Progenitor cell of endocrine pancreas (in vitro differentiated cells): Measurements from ENCODE around the gene MYL3. TPM values are rescaled to one million over a fixed set of nuclear protein-coding genes. Genes with fewer than 3 reads are reported as not detected.

Source experiments
- DNase-seq: peaks from one replicate; pipeline ENCODE4 v3.0.0; 2021; ENCODE audit warnings: low spot score; ENCODE audit not compliant: unreplicated experiment
- H3K27ac Mint-ChIP-seq: 2 replicates; pipeline ENCODE4 v1.8.0; 2021; ENCODE audit warnings: mild to moderate bottlenecking, moderate library complexity, mixed read lengths
- H3K27me3 Mint-ChIP-seq: 2 replicates; pipeline ENCODE4 v1.8.0; 2021; ENCODE audit warnings: mixed read lengths
- H3K36me3 Mint-ChIP-seq: 2 replicates; pipeline ENCODE4 v1.8.0; 2022; ENCODE audit warnings: mixed read lengths; ENCODE audit not compliant: insufficient read depth
- H3K4me1 Mint-ChIP-seq: 2 replicates; pipeline ENCODE4 v1.8.0; 2021; ENCODE audit warnings: low read depth, mixed read lengths
- H3K4me3 Mint-ChIP-seq: 2 replicates; pipeline ENCODE4 v1.8.0; 2021; ENCODE audit warnings: low read depth, mild to moderate bottlenecking, moderate library complexity, mixed read lengths
- H3K9me3 Mint-ChIP-seq: 2 replicates; pipeline ENCODE4 v1.8.0; 2021; ENCODE audit warnings: low read depth, mixed read lengths
- total RNA-seq: library from RNA; stranded (reverse); gene quantifications from 2 replicates; pipeline ENCODE4 v1.2.1, GENCODE V29; 2021
- TF ChIP-seq, protein P1 (sequence below): fragments of 200-600 bp; sonication (generic); IDR thresholded peaks from one replicate; pipeline ENCODE4 v1.5.0; 2021; ENCODE audit warnings: antibody characterized with exemption, mild to moderate bottlenecking; ENCODE audit not compliant: unreplicated experiment

MYL3 gene
- total RNA-seq, 1 donor from 2014 or later: not detected

DNA sequence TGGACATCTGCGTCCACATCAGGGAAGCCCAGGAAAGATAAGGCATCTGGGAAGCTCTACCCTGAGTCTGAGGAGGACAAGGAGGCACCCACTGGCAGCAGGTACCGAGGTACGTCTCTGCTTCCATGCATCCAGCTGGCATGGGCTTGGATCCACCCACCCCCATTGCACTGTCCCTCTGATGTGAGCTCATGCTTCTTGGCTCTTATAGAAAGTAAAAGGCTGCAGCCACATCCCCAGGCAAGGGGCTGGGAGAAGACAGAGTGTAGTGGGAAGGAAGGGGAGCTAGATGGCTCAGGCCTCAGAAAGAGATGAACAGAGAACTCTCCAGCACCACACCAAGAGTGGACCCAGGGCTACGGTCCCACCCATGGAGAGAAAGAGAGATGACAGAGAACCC lies 32.5 kb upstream of the MYL3 start:
- TF ChIP-seq, protein P1, sequence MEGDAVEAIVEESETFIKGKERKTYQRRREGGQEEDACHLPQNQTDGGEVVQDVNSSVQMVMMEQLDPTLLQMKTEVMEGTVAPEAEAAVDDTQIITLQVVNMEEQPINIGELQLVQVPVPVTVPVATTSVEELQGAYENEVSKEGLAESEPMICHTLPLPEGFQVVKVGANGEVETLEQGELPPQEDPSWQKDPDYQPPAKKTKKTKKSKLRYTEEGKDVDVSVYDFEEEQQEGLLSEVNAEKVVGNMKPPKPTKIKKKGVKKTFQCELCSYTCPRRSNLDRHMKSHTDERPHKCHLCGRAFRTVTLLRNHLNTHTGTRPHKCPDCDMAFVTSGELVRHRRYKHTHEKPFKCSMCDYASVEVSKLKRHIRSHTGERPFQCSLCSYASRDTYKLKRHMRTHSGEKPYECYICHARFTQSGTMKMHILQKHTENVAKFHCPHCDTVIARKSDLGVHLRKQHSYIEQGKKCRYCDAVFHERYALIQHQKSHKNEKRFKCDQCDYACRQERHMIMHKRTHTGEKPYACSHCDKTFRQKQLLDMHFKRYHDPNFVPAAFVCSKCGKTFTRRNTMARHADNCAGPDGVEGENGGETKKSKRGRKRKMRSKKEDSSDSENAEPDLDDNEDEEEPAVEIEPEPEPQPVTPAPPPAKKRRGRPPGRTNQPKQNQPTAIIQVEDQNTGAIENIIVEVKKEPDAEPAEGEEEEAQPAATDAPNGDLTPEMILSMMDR: no peak
- H3K4me1 Mint-ChIP-seq: peaks cover 4% of the 10 kb centered on the region
- H3K36me3 Mint-ChIP-seq: no peaks in the 10 kb centered on the region
- H3K9me3 Mint-ChIP-seq: no peaks in the 10 kb centered on the region
- no peak for DNase-seq
- H3K4me3 Mint-ChIP-seq: no peak overlapping the region
- H3K27me3 Mint-ChIP-seq: peaks cover 48% of the 10 kb centered on the region
- H3K27ac Mint-ChIP-seq: no peak overlapping the region

DNA sequence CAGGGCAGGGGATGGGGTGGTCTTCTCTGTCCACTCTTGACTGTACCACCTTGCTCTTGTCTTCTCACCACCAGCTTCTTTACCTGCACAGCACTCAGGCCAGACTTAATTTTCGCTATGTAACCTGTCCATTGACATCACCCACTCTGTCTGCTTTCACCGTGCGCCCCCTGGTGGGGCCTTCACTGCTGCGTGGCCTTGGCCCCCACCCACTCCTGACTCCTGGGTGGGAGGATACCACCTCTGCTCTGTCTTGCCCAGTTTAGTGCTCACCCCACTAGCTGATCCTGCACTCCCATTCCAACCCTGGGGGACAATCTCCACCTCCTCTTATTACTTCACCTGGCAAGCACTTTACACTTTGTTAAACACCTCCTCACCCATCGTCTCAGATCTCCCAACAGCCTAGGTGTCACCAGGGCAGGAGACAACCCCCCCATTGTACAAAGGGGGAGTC lies 32.0 kb upstream of the MYL3 start:
- H3K9me3 Mint-ChIP-seq: no peaks in the 10 kb centered on the region
- TF ChIP-seq, protein P1: peak; percentile 82
- no peaks in the 10 kb centered on the region for H3K36me3 Mint-ChIP-seq
- peak; percentile 61 for DNase-seq
- peaks cover 51% of the 10 kb centered on the region for H3K27me3 Mint-ChIP-seq
- peaks cover 4% of the 10 kb centered on the region for H3K4me1 Mint-ChIP-seq
- no peak overlapping the region for H3K27ac Mint-ChIP-seq
- no peak overlapping the region for H3K4me3 Mint-ChIP-seq

DNA sequence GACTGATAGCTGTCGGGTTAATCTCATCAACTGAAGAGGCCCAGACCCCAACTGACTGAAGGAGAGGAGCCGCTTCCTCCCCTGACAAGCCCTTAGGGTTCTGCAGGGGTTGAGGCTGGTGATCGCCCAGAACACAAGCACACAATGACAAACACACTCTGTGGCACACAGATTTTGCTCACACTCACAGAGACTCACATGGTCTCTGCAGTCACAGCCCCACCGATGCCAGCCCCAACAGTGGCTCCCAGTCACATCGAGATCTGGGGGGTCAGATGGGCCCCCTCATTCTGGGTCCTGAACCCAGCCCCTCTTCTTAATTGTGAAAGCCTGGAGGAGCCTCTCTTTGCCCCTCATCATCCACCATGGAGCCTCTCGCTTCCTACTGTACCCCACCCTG lies 31.0 kb upstream of the MYL3 start:
- Mint-ChIP-seq H3K9me3 (no peaks in the 10 kb centered on the region), H3K27me3 (peaks cover 58% of the 10 kb centered on the region), H3K4me1 (peaks cover 4% of the 10 kb centered on the region), H3K4me3 (no peak overlapping the region), H3K27ac (no peak overlapping the region), H3K36me3 (no peaks in the 10 kb centered on the region)
- no peak for DNase-seq
- TF ChIP-seq, protein P1: no peak

DNA sequence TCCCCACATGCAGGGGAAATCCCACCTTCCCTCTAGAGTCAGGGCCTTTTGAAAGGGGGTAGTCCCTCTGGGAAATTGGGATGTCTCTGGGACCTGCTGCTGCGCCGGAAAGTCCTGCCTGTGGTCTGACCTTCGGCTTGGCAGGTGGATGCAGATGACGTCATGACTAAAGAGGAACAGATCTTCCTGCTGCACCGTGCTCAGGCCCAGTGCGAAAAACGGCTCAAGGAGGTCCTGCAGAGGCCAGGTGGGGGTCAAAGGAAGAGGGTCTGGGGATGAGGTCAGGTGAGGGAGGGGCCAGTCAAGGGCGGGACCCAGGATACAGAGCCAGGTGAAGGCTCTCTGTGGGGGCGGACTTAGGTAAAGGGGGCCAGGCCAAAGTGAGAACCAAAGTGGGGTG lies 30.5 kb upstream of the MYL3 start:
- H3K4me3 Mint-ChIP-seq: no peak overlapping the region
- peaks cover 60% of the 10 kb centered on the region for H3K27me3 Mint-ChIP-seq
- H3K27ac Mint-ChIP-seq: no peak overlapping the region
- peaks cover 4% of the 10 kb centered on the region for H3K4me1 Mint-ChIP-seq
- DNase-seq: no peak
- no peaks in the 10 kb centered on the region for H3K9me3 Mint-ChIP-seq
- no peaks in the 10 kb centered on the region for H3K36me3 Mint-ChIP-seq
- TF ChIP-seq, protein P1: no peak

DNA sequence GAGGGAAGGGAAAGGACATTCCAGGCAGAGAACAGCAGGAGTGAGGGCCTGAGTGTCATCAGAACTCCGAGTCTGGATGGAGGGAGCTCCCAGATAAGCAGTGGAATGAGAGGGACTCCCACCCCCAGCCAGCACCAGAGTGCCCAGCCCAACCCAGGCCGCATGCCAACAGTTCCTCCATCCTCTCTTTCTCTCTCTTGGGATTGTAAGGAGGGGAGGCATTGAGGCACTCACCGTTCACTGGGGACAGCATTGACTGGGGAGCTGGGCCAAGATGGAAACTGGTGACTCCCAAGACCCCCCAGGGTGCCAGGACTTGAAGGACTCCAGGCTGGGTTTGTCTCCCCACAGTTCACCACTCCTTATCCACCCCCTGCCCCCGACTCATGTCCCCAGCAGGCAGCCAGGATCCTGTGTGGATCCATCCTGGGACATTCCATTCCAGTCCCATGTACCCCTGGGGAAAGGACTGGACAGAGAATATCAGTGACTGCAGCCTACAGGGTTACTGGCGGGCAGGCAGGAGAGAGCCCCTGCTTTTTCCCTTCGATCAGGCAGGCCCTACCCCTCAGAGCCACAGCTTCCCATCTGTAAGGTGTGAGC lies 30.0 kb upstream of the MYL3 start:
- H3K27ac Mint-ChIP-seq: no peak overlapping the region
- H3K4me1 Mint-ChIP-seq: peaks cover 5% of the 10 kb centered on the region
- TF ChIP-seq, protein P1: no peak
- H3K9me3 Mint-ChIP-seq: no peaks in the 10 kb centered on the region
- H3K36me3 Mint-ChIP-seq: no peaks in the 10 kb centered on the region
- DNase-seq: no peak
- H3K27me3 Mint-ChIP-seq: peaks cover 62% of the 10 kb centered on the region
- no peak overlapping the region for H3K4me3 Mint-ChIP-seq
